IMR-90 (cell line): ENCODE results near the gene GRID1. TPM values are rescaled to one million over a fixed set of nuclear protein-coding genes. Genes with fewer than 3 reads are reported as not detected.

Experiments
- ATAC-seq: fragments of 200-7000 bp; cut with Tn5 transposase; 2 replicates; pipeline ENCODE4 v1.9.1; 2020; ENCODE audit warnings: low read depth, mild to moderate bottlenecking, moderate library complexity
- BruUV-seq: library from RNA; stranded (reverse); fragments of 400-500 nt; replicated peaks from 2 replicates; lab custom pipeline; 2021; lab: Mats Ljungman, UMichigan
- CTCF ChIA-PET: fragments of 300-600 bp; formaldehyde crosslinking; extraction: SDS; loops from one replicate; lab custom pipeline; 2021; ENCODE audit warnings: antibody characterized with exemption; lab: Yijun Ruan, JAX
- POLR2A ChIA-PET: fragments of 300-600 bp; sonication (Branson Sonifier 250); formaldehyde crosslinking; loops from one replicate; lab custom pipeline; 2022; ENCODE audit warnings: antibody characterized with exemption; ENCODE audit not compliant: unreplicated experiment; lab: Charles Lee
- DNase-seq: peaks from one replicate; pipeline ENCODE4 v3.0.0; 2013
- H2AFZ ChIP-seq: replicated peaks from 2 replicates; pipeline ENCODE3; 2013; ENCODE audit warnings: low read length, mild to moderate bottlenecking; ENCODE audit not compliant: poor library complexity
- H2AK5ac ChIP-seq: 2 replicates; pipeline ENCODE4 v1.6.1; 2013; ENCODE audit warnings: low read depth, low read length, inconsistent platforms
- H2AK9ac ChIP-seq: replicated peaks from 2 replicates; pipeline ENCODE3; 2013; ENCODE audit warnings: mild to moderate bottlenecking, low read depth, low read length, moderate library complexity; ENCODE audit not compliant: poor library complexity
- H2BK120ac ChIP-seq: 2 replicates; pipeline ENCODE4 v1.6.1; 2013; ENCODE audit warnings: low read depth, low read length, inconsistent platforms
- H2BK15ac ChIP-seq: 3 replicates; pipeline ENCODE4 v1.6.1; 2013; ENCODE audit warnings: low read depth, low read length, inconsistent platforms
- H2BK20ac ChIP-seq: 2 replicates; pipeline ENCODE4 v1.6.1; 2013; ENCODE audit warnings: low read depth, mild to moderate bottlenecking, inconsistent platforms, low read length, moderate library complexity
- H2BK5ac ChIP-seq: 2 replicates; pipeline ENCODE4 v1.6.1; 2013; ENCODE audit warnings: mild to moderate bottlenecking, low read depth, low read length, inconsistent platforms; ENCODE audit not compliant: poor library complexity, severe bottlenecking
- H3K14ac ChIP-seq: replicated peaks from 2 replicates; pipeline ENCODE4 v1.6.1; 2013; ENCODE audit warnings: low read depth, low read length, inconsistent platforms
- H3K18ac ChIP-seq: 2 replicates; pipeline ENCODE4 v1.6.1; 2013; ENCODE audit warnings: low read depth, low read length, control low read depth
- H3K23ac ChIP-seq: 2 replicates; pipeline ENCODE4 v1.6.1; 2013; ENCODE audit warnings: low read depth, low read length, inconsistent platforms
- H3K27ac ChIP-seq: 2 replicates; pipeline ENCODE4 v1.5.1; 2013; ENCODE audit warnings: mild to moderate bottlenecking, control low read depth, low read length; ENCODE audit not compliant: insufficient read depth
- H3K27me3 ChIP-seq: 2 replicates; pipeline ENCODE4 v1.6.1; 2013; ENCODE audit warnings: low read length; ENCODE audit not compliant: control insufficient read depth, insufficient read depth
- H3K36me3 ChIP-seq: 2 replicates; pipeline ENCODE4 v1.6.1; 2013; ENCODE audit warnings: low read length, mixed read lengths; ENCODE audit not compliant: control insufficient read depth, insufficient read depth
- H3K4ac ChIP-seq: 2 replicates; pipeline ENCODE4 v1.6.1; 2013; ENCODE audit warnings: low read depth, low read length, inconsistent platforms
- H3K4me1 ChIP-seq: 2 replicates; pipeline ENCODE4 v1.6.1; 2013; ENCODE audit warnings: low read length, mixed read lengths; ENCODE audit not compliant: control insufficient read depth, insufficient read depth
- H3K4me2 ChIP-seq: 2 replicates; pipeline ENCODE4 v1.6.1; 2013; ENCODE audit warnings: low read depth, mild to moderate bottlenecking, control low read depth, low read length, moderate library complexity
- H3K4me3 ChIP-seq: 2 replicates; pipeline ENCODE4 v1.5.1; 2013; ENCODE audit warnings: low read depth, mild to moderate bottlenecking, control low read depth, low read length, moderate library complexity; ENCODE audit not compliant: insufficient read depth
- H3K56ac ChIP-seq: 2 replicates; pipeline ENCODE4 v1.6.1; 2013; ENCODE audit warnings: low read length, inconsistent platforms; ENCODE audit not compliant: insufficient read depth; ENCODE audit errors: extremely low read depth
- H3K79me1 ChIP-seq, 2 experiments: 2 replicates each; pipeline ENCODE4 v1.6.1; 2013; ENCODE audit warnings: low read length in 2 of 2, inconsistent platforms in 1 of 2, low read depth in 1 of 2
- H3K9ac ChIP-seq: 2 replicates; pipeline ENCODE4 v1.6.1; 2013; ENCODE audit warnings: low read depth, low read length, control low read depth
- H3K9me1 ChIP-seq: 2 replicates; pipeline ENCODE4 v1.6.1; 2013; ENCODE audit warnings: low read length, inconsistent platforms; ENCODE audit not compliant: insufficient read depth
- H3K9me3 ChIP-seq: 2 replicates; pipeline ENCODE4 v1.6.1; 2013; ENCODE audit warnings: low read length; ENCODE audit not compliant: control insufficient read depth, insufficient read depth
- H4K20me1 ChIP-seq: 2 replicates; pipeline ENCODE4 v1.6.1; 2013; ENCODE audit warnings: low read length, inconsistent platforms; ENCODE audit not compliant: insufficient read depth
- H4K5ac ChIP-seq: 2 replicates; pipeline ENCODE4 v1.6.1; 2013; ENCODE audit warnings: mild to moderate bottlenecking, low read depth, low read length, control low read depth
- H4K8ac ChIP-seq, 2 experiments: 2 replicates each; pipeline ENCODE4 v1.6.1; 2013; ENCODE audit warnings: low read depth in 2 of 2, low read length in 2 of 2, control low read depth in 1 of 2, inconsistent platforms in 1 of 2
- H4K91ac ChIP-seq: 2 replicates; pipeline ENCODE4 v1.6.1; 2013; ENCODE audit warnings: low read depth, low read length, inconsistent platforms; ENCODE audit not compliant: insufficient read depth
- CHD1 ChIP-seq: IDR thresholded peaks from 2 replicates; pipeline ENCODE4 v1.6.1; 2012; ENCODE audit warnings: low read depth, low read length, improper control_type of control experiment
- NFE2L2 ChIP-seq: fragments of 150-350 bp; IDR thresholded peaks from 2 replicates; pipeline ENCODE4 v1.6.1; 2016; ENCODE audit warnings: low read depth, mild to moderate bottlenecking, low read length
- WGBS, 2 experiments: methylation state at CpG; one replicate each; pipeline versions ENCODE4 v1.1.5 to v1.1.7; 2013; ENCODE audit warnings: missing lambda C conversion rate in 2 of 2; ENCODE audit not compliant: insufficient read length in 1 of 2; ENCODE audit errors: extremely low coverage in 2 of 2; 5-methylcytosine and 5-hydroxymethylcytosine counted together
- dilution Hi-C: fragments of 300-500 bp; cut with HindIII; formaldehyde crosslinking; loops from one replicate; pipeline ENCODE4 v1.14.3; 2018; ENCODE audit warnings: low sequenced_read_pairs; ENCODE audit not compliant: unreplicated experiment
- in situ Hi-C: fragments of 300-500 bp; cut with MboI; formaldehyde crosslinking; loops from 3 replicates; pipeline ENCODE4 v1.14.3; 2019; ENCODE audit warnings: low sequenced_read_pairs, inconsistent platforms, mixed read lengths
- intact Hi-C: fragments of 100-400 bp; cut with micrococcal nuclease; formaldehyde crosslinking; loops from 2 replicates; pipeline ENCODE4 v1.10.0; 2022
- polyA plus RNA-seq, 3 experiments: library from polyadenylated mRNA; depleted of rRNA; stranded (reverse); fragments of >200 nt; gene quantifications; 2 replicates each; pipeline ENCODE4 v1.2.3, GENCODE V29; 2012; ENCODE audit warnings: low replicate concordance in 1 of 3
- total RNA-seq: library from RNA; depleted of rRNA; stranded (reverse); fragments of >200 nt; gene quantifications from 2 replicates; pipeline ENCODE4 v1.2.3, GENCODE V29; 2012

Gene GRID1
- total and polyA plus RNA-seq, 2 of the 4 experiments (the other 2 are of a cell fraction), result not detected

- ChIA-PET POLR2A (no interaction called here), CTCF (no interaction called here)
- no peak for TF ChIP-seq NFE2L2
- no peak for TF ChIP-seq CHD1
- Histone ChIP-seq H3K27me3 (no peaks in the 10 kb centered on the region), H3K4me2 (no peak overlapping the region), H2AK5ac (no peak overlapping the region), H3K23ac (no peak overlapping the region), H2BK20ac (no peak overlapping the region), H2BK120ac (no peak overlapping the region), H4K8ac (no peak overlapping the region), H3K9me1 (no peaks in the 10 kb centered on the region), H2BK5ac (no peak overlapping the region), H3K14ac (no peak overlapping the region), H4K5ac (no peak overlapping the region), H3K9ac (no peak overlapping the region), H3K36me3 (no peaks in the 10 kb centered on the region), H3K4me3 (no peak overlapping the region), H2AK9ac (no peak overlapping the region), H3K4ac (no peak overlapping the region), H3K4me1 (no peaks in the 10 kb centered on the region), H4K91ac (no peak overlapping the region), H2AFZ (no peak overlapping the region), H3K27ac (no peak overlapping the region), H3K9me3 (no peaks in the 10 kb centered on the region), H3K79me1 (no peaks in the 10 kb centered on the region), H2BK15ac (no peak overlapping the region), H3K18ac (no peak overlapping the region), H3K56ac (no peak overlapping the region), H4K20me1 (no peaks in the 10 kb centered on the region)
- DNase-seq (no peak), ATAC-seq (no peak)
- WGBS, 2 experiments, result no CpG with 5 or more reads among the region's 4 CpGs
- in situ Hi-C loops, result no loop called here
- intact Hi-C loops, result no loop called here
- dilution Hi-C loops, result no loop called here
- BruUV-seq, result no TSS peak
Measured at GRCh38 chr10:86218160-86218559, 148.4 kb downstream of the GRID1 start.
